GM12891 (cell line): Measurements from ENCODE around the gene FBXO9.

Source experiments
- POLR2A ChIP-seq: IDR thresholded peaks from 2 replicates; pipeline ENCODE4 v1.6.1; 2011; ENCODE audit warnings: low read depth, low read length, control low read depth
- POLR2AphosphoS5 ChIP-seq: IDR thresholded peaks from 2 replicates; pipeline ENCODE4 v1.6.1; 2011; ENCODE audit warnings: low read depth, low read length, control low read depth
- TAF1 ChIP-seq: IDR thresholded peaks from 2 replicates; pipeline ENCODE4 v1.6.1; 2011; ENCODE audit warnings: low read depth, low read length, control low read depth

DNA sequence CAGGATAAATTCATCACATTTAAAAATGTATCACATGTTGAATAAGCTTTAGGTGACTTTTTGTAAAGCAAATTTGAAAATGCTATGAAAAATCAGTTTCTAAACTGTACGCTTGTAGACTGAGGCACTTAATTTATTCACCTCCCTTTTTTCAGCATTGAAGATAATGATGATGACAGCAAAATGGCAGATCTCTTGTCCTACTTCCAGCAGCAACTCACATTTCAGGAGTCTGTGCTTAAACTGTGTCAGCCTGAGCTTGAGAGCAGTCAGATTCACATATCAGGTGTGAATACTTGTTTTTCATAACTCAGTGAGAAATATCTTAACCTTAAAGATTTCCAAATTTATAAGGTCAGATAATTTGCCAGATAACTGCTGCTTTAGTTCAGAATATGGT lies 15.6 kb downstream of the FBXO9 start:
- no peak for TF ChIP-seq TAF1
- no peak for TF ChIP-seq POLR2A
- TF ChIP-seq POLR2AphosphoS5 = no peak
